Retinal pigment epithelial cell (primary cell): ENCODE measurements around the gene CD96.

ENCODE experiments used
- DNase-seq: peaks from one replicate; pipeline ENCODE4 v3.0.0-alpha.2; 2010; ENCODE audit warnings: low read depth
- H3K4me3 ChIP-seq: 2 replicates; pipeline ENCODE4 v1.5.1; 2011; ENCODE audit warnings: mild to moderate bottlenecking, low read length, control low read depth, moderate library complexity
- CTCF ChIP-seq: conservative IDR thresholded peaks from 2 replicates; pipeline ENCODE4 v1.5.1; 2011; ENCODE audit warnings: low read depth, low read length, control low read depth, inconsistent platforms

Gene CD96

GRCh38 chr3:111598552-111598951 is 56.6 kb downstream of the CD96 start:
- DNase-seq, result no peak
- no peak for TF ChIP-seq CTCF
- no peak overlapping the region for H3K4me3 ChIP-seq

- no peak overlapping the region for H3K4me3 ChIP-seq
- DNase-seq, result no peak
- no peak for TF ChIP-seq CTCF
Measured at GRCh38 chr3:111601810-111602209, 59.8 kb downstream of the CD96 start.

GRCh38 chr3:111603679-111604078 is 61.7 kb downstream of the CD96 start:
- H3K4me3 ChIP-seq, result no peak overlapping the region
- DNase-seq, result no peak
- TF ChIP-seq CTCF, result no peak

- TF ChIP-seq CTCF, result no peak
- DNase-seq, result no peak
- no peak overlapping the region for H3K4me3 ChIP-seq
Measured at GRCh38 chr3:111604119-111604518, 62.1 kb downstream of the CD96 start.

GRCh38 chr3:111605018-111605417 is 63.0 kb downstream of the CD96 start:
- no peak for DNase-seq
- no peak for TF ChIP-seq CTCF
- H3K4me3 ChIP-seq, result no peak overlapping the region

- DNase-seq, result no peak
- no peak for TF ChIP-seq CTCF
- no peak overlapping the region for H3K4me3 ChIP-seq
Measured at GRCh38 chr3:111605493-111605892, 63.5 kb downstream of the CD96 start.

- no peak for TF ChIP-seq CTCF
- DNase-seq, result no peak
- no peak overlapping the region for H3K4me3 ChIP-seq
Measured at GRCh38 chr3:111607240-111607920, 65.4 kb downstream of the CD96 start.
